ENCODE results near the gene LMBR1L.

- TF ChIP-seq, protein P1, sequence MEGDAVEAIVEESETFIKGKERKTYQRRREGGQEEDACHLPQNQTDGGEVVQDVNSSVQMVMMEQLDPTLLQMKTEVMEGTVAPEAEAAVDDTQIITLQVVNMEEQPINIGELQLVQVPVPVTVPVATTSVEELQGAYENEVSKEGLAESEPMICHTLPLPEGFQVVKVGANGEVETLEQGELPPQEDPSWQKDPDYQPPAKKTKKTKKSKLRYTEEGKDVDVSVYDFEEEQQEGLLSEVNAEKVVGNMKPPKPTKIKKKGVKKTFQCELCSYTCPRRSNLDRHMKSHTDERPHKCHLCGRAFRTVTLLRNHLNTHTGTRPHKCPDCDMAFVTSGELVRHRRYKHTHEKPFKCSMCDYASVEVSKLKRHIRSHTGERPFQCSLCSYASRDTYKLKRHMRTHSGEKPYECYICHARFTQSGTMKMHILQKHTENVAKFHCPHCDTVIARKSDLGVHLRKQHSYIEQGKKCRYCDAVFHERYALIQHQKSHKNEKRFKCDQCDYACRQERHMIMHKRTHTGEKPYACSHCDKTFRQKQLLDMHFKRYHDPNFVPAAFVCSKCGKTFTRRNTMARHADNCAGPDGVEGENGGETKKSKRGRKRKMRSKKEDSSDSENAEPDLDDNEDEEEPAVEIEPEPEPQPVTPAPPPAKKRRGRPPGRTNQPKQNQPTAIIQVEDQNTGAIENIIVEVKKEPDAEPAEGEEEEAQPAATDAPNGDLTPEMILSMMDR (IDR thresholded peaks at IDR 0.05), result no peak
- no peak for TF ChIP-seq POLR2AphosphoS5 (IDR thresholded peaks at IDR 0.05)
- no peak for TF ChIP-seq POLR2A (IDR thresholded peaks at IDR 0.05)
These were observed 51.7 kb downstream of the LMBR1L start for GRCh38 chr12:49059045-49059298.

All from breast epithelium (tissue), 3 donors.